Measurements from ENCODE around the gene C1orf21.

C1orf21 gene

GRCh38 chr1:184637664-184638240 lies 250.9 kb downstream of the C1orf21 start:
- no peak for DNase-seq

- no peak for DNase-seq
Observed at GRCh38 chr1:184639205-184639604, 252.4 kb downstream of the C1orf21 start.

- no peak for DNase-seq
Observed at GRCh38 chr1:184640505-184640904, 253.7 kb downstream of the C1orf21 start.

GRCh38 chr1:184641894-184642293 lies 255.1 kb downstream of the C1orf21 start:
- no peak for DNase-seq

GRCh38 chr1:184643661-184644060 lies 256.8 kb downstream of the C1orf21 start:
- no peak for DNase-seq

GRCh38 chr1:184644771-184645170 lies 257.9 kb downstream of the C1orf21 start:
- DNase-seq, result no peak

- no peak for DNase-seq
Observed at GRCh38 chr1:184646178-184646701, 259.4 kb downstream of the C1orf21 start.

GRCh38 chr1:184646824-184647223 lies 260.0 kb downstream of the C1orf21 start:
- no peak for DNase-seq

- DNase-seq, result no peak
Observed at GRCh38 chr1:184647471-184647870, 260.6 kb downstream of the C1orf21 start.

- no peak for DNase-seq
Observed at GRCh38 chr1:184648160-184648855, 261.5 kb downstream of the C1orf21 start.

- no peak for DNase-seq
Observed at GRCh38 chr1:184648856-184649201, 262.0 kb downstream of the C1orf21 start.

- no peak for DNase-seq
Observed at GRCh38 chr1:184649451-184649888, 262.6 kb downstream of the C1orf21 start.

GRCh38 chr1:184650177-184650866 lies 263.5 kb downstream of the C1orf21 start:
- no peak for DNase-seq

GRCh38 chr1:184655185-184655584 lies 268.4 kb downstream of the C1orf21 start:
- no peak for DNase-seq

GRCh38 chr1:184656221-184656620 lies 269.4 kb downstream of the C1orf21 start:
- no peak for DNase-seq

- DNase-seq, result no peak
Observed at GRCh38 chr1:184658055-184658454, 271.2 kb downstream of the C1orf21 start.

GRCh38 chr1:184660462-184661191 lies 273.8 kb downstream of the C1orf21 start:
- DNase-seq, result no peak

- no peak for DNase-seq
Observed at GRCh38 chr1:184661801-184662200, 275.0 kb downstream of the C1orf21 start.

- DNase-seq, result no peak
Observed at GRCh38 chr1:184664042-184664660, 277.3 kb downstream of the C1orf21 start.

GRCh38 chr1:184664661-184665060 lies 277.8 kb downstream of the C1orf21 start:
- DNase-seq, result no peak

GRCh38 chr1:184665360-184665759 lies 278.5 kb downstream of the C1orf21 start:
- no peak for DNase-seq

GRCh38 chr1:184669391-184669790 lies 282.6 kb downstream of the C1orf21 start:
- DNase-seq, result no peak

All from activated CD4-positive, alpha-beta T cell treated with anti-CD3 and anti-CD28 coated beads, Interleukin-2, amount 50 U/mL, for 4 hours (primary cell).